A549 (cell line): ENCODE results near the gene FBXW12. TPM values are rescaled to one million over a fixed set of nuclear protein-coding genes. Genes with fewer than 3 reads are reported as not detected.

Experiments used
- ATAC-seq, 2 experiments: fragments of 200-7000 bp in 1 of 2; fragments of >200 bp in 1 of 2; cut with Nextera tagmentation in 1 of 2; cut with Tn5 transposase in 1 of 2; 3 replicates each; pipeline versions ENCODE4 v1.8.0 to v1.9.1; 2018 to 2020; ENCODE audit warnings: mild to moderate bottlenecking in 1 of 2, moderate library complexity in 1 of 2
- CTCF ChIA-PET: fragments of 300-600 bp; sonication (Branson Sonifier 250); formaldehyde crosslinking; extraction: SDS; loops from one replicate; lab custom pipeline; 2021; ENCODE audit warnings: antibody characterized with exemption, inconsistent platforms; lab: Yijun Ruan, JAX
- POLR2A ChIA-PET: fragments of 350-600 bp; formaldehyde crosslinking; extraction: SDS; loops from one replicate; lab custom pipeline; 2021; ENCODE audit warnings: antibody characterized with exemption, inconsistent platforms; lab: Yijun Ruan, JAX
- DNase-seq, 2 experiments: peaks; one replicate each; pipeline versions ENCODE4 v3.0.0 to v3.0.0-alpha.2; 2011 to 2016; ENCODE audit warnings: low read depth in 1 of 2, low spot score in 1 of 2
- FAIRE-seq: peaks from 2 replicates; lab custom pipeline; 2011; peaks lifted over from hg19 to GRCh38; lab: Jason Lieb, UNC
- H3K27ac ChIP-seq, 2 experiments: fragments of >200 bp; sonication (Bioruptor Twin); formaldehyde crosslinking; 3 replicates each; pipeline ENCODE4 v1.5.1; 2016 to 2017
- H3K4me1 ChIP-seq: fragments of >200 bp; sonication (Bioruptor Twin); formaldehyde crosslinking; 3 replicates; pipeline ENCODE4 v1.6.1; 2016
- H3K4me2 ChIP-seq: fragments of >200 bp; sonication (Bioruptor Twin); formaldehyde crosslinking; 3 replicates; pipeline ENCODE4 v1.6.1; 2016
- H3K4me3 ChIP-seq: fragments of >200 bp; sonication (Bioruptor Twin); formaldehyde crosslinking; 3 replicates; pipeline ENCODE4 v1.5.1; 2016
- H3K9me3 ChIP-seq: fragments of >200 bp; sonication (Bioruptor Twin); formaldehyde crosslinking; 3 replicates; pipeline ENCODE4 v1.6.1; 2016
- CTCF ChIP-seq: fragments of >200 bp; sonication (Bioruptor Twin); formaldehyde crosslinking; IDR thresholded peaks from 3 replicates; pipeline ENCODE4 v1.5.1; 2016
- E2F6 ChIP-seq: IDR thresholded peaks from 2 replicates; pipeline ENCODE4 v1.6.1; 2012; ENCODE audit warnings: low read depth, borderline replicate concordance
- HES2 ChIP-seq: fragments of >200 bp; sonication (Bioruptor Twin); formaldehyde crosslinking; IDR thresholded peaks from 2 replicates; pipeline ENCODE4 v1.6.1; 2016
- HOXB13 ChIP-seq: fragments of 250-450 bp; sonication (Bioruptor Pico); IDR thresholded peaks from 2 replicates; pipeline ENCODE4 v1.5.0; 2020; ENCODE audit warnings: low read depth, mild to moderate bottlenecking, moderate library complexity
- HOXB5 ChIP-seq: fragments of 250-450 bp; sonication (Bioruptor Pico); IDR thresholded peaks from 2 replicates; pipeline ENCODE4 v1.5.0; 2020; ENCODE audit warnings: mild to moderate bottlenecking, moderate library complexity
- KDM5A ChIP-seq: fragments of 200-600 bp; sonication (generic); IDR thresholded peaks from 2 replicates; pipeline ENCODE4 v1.6.1; 2016; ENCODE audit warnings: antibody characterized with exemption, mild to moderate bottlenecking
- MAX ChIP-seq: IDR thresholded peaks from 2 replicates; pipeline ENCODE4 v1.6.1; 2012
- PBX3 ChIP-seq: IDR thresholded peaks from 2 replicates; pipeline ENCODE4 v1.6.1; 2012
- POLR2A ChIP-seq: IDR thresholded peaks from 2 replicates; pipeline ENCODE4 v1.6.1; 2012; ENCODE audit warnings: mild to moderate bottlenecking, low read length
- RAD21 ChIP-seq, 2 experiments: fragments of >200 bp in 1 of 2; sonication (Bioruptor Twin) in 1 of 2; formaldehyde crosslinking in 1 of 2; IDR thresholded peaks in 1 of 2; conservative IDR thresholded peaks in 1 of 2; 2 replicates in 1 of 2; 3 replicates in 1 of 2; pipeline ENCODE4 v1.6.1; 2012 to 2018; ENCODE audit warnings: inconsistent platforms in 1 of 2
- RCOR1 ChIP-seq: fragments of 150-350 bp; IDR thresholded peaks from 2 replicates; pipeline ENCODE4 v1.6.1; 2014; ENCODE audit warnings: antibody characterized with exemption, low read length, low read depth
- REST ChIP-seq: fragments of 200-600 bp; sonication (generic); IDR thresholded peaks from 2 replicates; pipeline ENCODE4 v1.6.1; 2016; ENCODE audit warnings: antibody characterized with exemption, mild to moderate bottlenecking, moderate library complexity
- RFX5 ChIP-seq: fragments of 450-650 bp; IDR thresholded peaks from 2 replicates; pipeline ENCODE4 v1.7.1; 2014; ENCODE audit warnings: antibody characterized with exemption, mild to moderate bottlenecking, moderate library complexity
- SMC3 ChIP-seq: fragments of >200 bp; sonication (Bioruptor Twin); formaldehyde crosslinking; IDR thresholded peaks from 3 replicates; pipeline ENCODE4 v1.6.1; 2018; ENCODE audit warnings: inconsistent platforms
- ZC3H11A ChIP-seq: fragments of 450-650 bp; IDR thresholded peaks from 2 replicates; pipeline ENCODE4 v1.6.1; 2014; ENCODE audit warnings: antibody characterized with exemption, mild to moderate bottlenecking
- ZFP36 ChIP-seq: fragments of 450-650 bp; IDR thresholded peaks from 2 replicates; pipeline ENCODE4 v1.6.1; 2014; ENCODE audit warnings: borderline replicate concordance; ENCODE audit not compliant: partially characterized antibody
- WGBS: methylation state at CpG from one replicate; pipeline ENCODE4 v1.1.6; 2017; ENCODE audit errors: missing lambda C conversion rate; 5-methylcytosine and 5-hydroxymethylcytosine counted together
- polyA plus RNA-seq, 4 experiments: library from polyadenylated mRNA; depleted of rRNA in 3 of 4; stranded (reverse); fragments of >200 nt; fragmentation: RNase III in 1 of 4; extraction: RNeasy Plus Mini Kit Qiagen cat#74134 plus additional on column Dnase treatment in 1 of 4; gene quantifications; 2 replicates in 3 of 4; 3 replicates in 1 of 4; pipeline ENCODE4 v1.2.3, GENCODE V29; 2011 to 2017

FBXW12 gene
- polyA plus RNA-seq, 2 of the 4 experiments (the other 2 are of a cell fraction), result not detected

GRCh38 chr3:48416091-48416505 lies 44.1 kb downstream of the FBXW12 start:
- POLR2A ChIA-PET, result no interaction called here
- Histone ChIP-seq H3K4me3 (no peak overlapping the region), H3K27ac (no peak overlapping the region), H3K9me3 (no peaks in the 10 kb centered on the region), H3K4me2 (no peak overlapping the region), H3K4me1 (no peaks in the 10 kb centered on the region)
- CTCF ChIA-PET, result interaction anchor here (0.6 to 31.5 kb wide), 3 partner anchors 15 to 91 kb away, joined by 3 to 488 read pairs (median 10); partner anchors contain the start of gene PLXNB1
- TF ChIP-seq RFX5, result no peak
- TF ChIP-seq E2F6, result no peak
- no peak for TF ChIP-seq SMC3
- DNase-seq, result no peak
- WGBS, result 87% methylated on average over 11 of the region's 14 CpGs
- FAIRE-seq, result no peak
- ATAC-seq, result no peak

- FAIRE-seq, result no peak
- CTCF ChIA-PET, result interaction anchor here (1.9 to 31.5 kb wide), 2 partner anchors 15 to 16 kb away, joined by 10 to 488 read pairs; partner anchors contain the start of gene PLXNB1
Observed at GRCh38 chr3:48416546-48416945, 44.5 kb downstream of the FBXW12 start.

GRCh38 chr3:48417529-48418108 lies 45.6 kb downstream of the FBXW12 start:
- no peak for ATAC-seq

More at GRCh38 chr3:48416546-48416945, 44.5 kb downstream of the FBXW12 start:
- Histone ChIP-seq H3K4me2 (no peak overlapping the region), H3K4me1 (no peaks in the 10 kb centered on the region), H3K4me3 (no peak overlapping the region), H3K27ac (no peak overlapping the region), H3K9me3 (no peaks in the 10 kb centered on the region)
- ATAC-seq (no peak), DNase-seq (no peak)
- TF ChIP-seq HOXB5 (CRISPR knock-in tag) (no peak), POLR2A (no peak), REST (no peak), MAX (no peak), HES2 (no peak), RCOR1 (no peak)
- WGBS, result 92% methylated on average over 4 of the region's 4 CpGs
- POLR2A ChIA-PET, result no interaction called here

More at GRCh38 chr3:48417529-48418108, 45.6 kb downstream of the FBXW12 start:
- TF ChIP-seq ZC3H11A (no peak), HOXB13 (CRISPR knock-in tag) (no peak), PBX3 (no peak), KDM5A (no peak), RAD21 (conservative IDR thresholded peaks at IDR 0.05 in 1 of 2, IDR thresholded peaks at IDR 0.05 in 1 of 2) (no peak), ZFP36 (no peak), CTCF (no peak)
- no peak overlapping the region for H3K4me2 ChIP-seq
- no peak overlapping the region for H3K4me3 ChIP-seq
- 100% methylated on average over 4 of the region's 14 CpGs for WGBS
- no peaks in the 10 kb centered on the region for H3K4me1 ChIP-seq
- DNase-seq, result no peak
- ChIA-PET CTCF (interaction anchor here (31.5 kb wide), 1 partner anchor 14 kb away, joined by 488 read pairs; the partner anchor contains the start of gene PLXNB1), POLR2A (no interaction called here)
- no peak overlapping the region for H3K27ac ChIP-seq
- H3K9me3 ChIP-seq, result no peaks in the 10 kb centered on the region
- no peak for FAIRE-seq
